Lung (tissue), 12 donors: Measurements from ENCODE around the gene TGFBR1. TPM values are rescaled to one million over a fixed set of nuclear protein-coding genes. Genes with fewer than 3 reads are reported as not detected.

Experiments used
- ATAC-seq: fragments of 200-7000 bp; cut with Tn5 transposase; one replicate; pipeline ENCODE4 v1.9.1; 2020; ENCODE audit warnings: moderate number of reproducible peaks; ENCODE audit not compliant: insufficient read depth, low FRiP score
- DNase-seq, 3 donors: peaks; one replicate each; pipeline ENCODE4 v3.0.0-alpha.2; 2013 to 2017
- H3K27ac ChIP-seq, 2 donors: one replicate each; pipeline ENCODE4 v1.5.1; 2013; ENCODE audit warnings: mild to moderate bottlenecking in 2 of 2, moderate library complexity in 2 of 2, control low read depth in 1 of 2, inconsistent platforms in 1 of 2, low read depth in 1 of 2, low read length in 1 of 2
- H3K27me3 ChIP-seq, 3 donors: one replicate each; pipeline ENCODE4 v1.5.1; 2013; ENCODE audit warnings: low read length in 2 of 3; ENCODE audit not compliant: control insufficient read depth in 3 of 3, insufficient read depth in 3 of 3
- H3K36me3 ChIP-seq, 4 donors: one replicate each; pipeline ENCODE4 v1.5.1; 2013; ENCODE audit warnings: low read length in 4 of 4, mild to moderate bottlenecking in 1 of 4, moderate library complexity in 1 of 4; ENCODE audit not compliant: control insufficient read depth in 4 of 4, insufficient read depth in 4 of 4
- H3K4me1 ChIP-seq, 5 donors: one replicate each; pipeline ENCODE4 v1.5.1; 2013; ENCODE audit warnings: low read length in 5 of 5, mild to moderate bottlenecking in 2 of 5, moderate library complexity in 1 of 5; ENCODE audit not compliant: control insufficient read depth in 5 of 5, insufficient read depth in 5 of 5
- H3K4me3 ChIP-seq: one replicate; pipeline ENCODE4 v1.5.1; 2013; ENCODE audit warnings: mild to moderate bottlenecking, control low read depth, moderate library complexity
- H3K9ac ChIP-seq, 2 donors: one replicate each; pipeline ENCODE4 v1.5.1; 2013; ENCODE audit warnings: low read length in 2 of 2, control low read depth in 1 of 2; ENCODE audit not compliant: insufficient read depth in 1 of 2
- H3K9me3 ChIP-seq, 4 donors: one replicate each; pipeline ENCODE4 v1.5.1; 2013; ENCODE audit warnings: low read length in 3 of 4, mild to moderate bottlenecking in 1 of 4, moderate library complexity in 1 of 4; ENCODE audit not compliant: control insufficient read depth in 4 of 4, insufficient read depth in 3 of 4
- WGBS, 2 donors: extraction: QIAGEN DNeasy Blood & Tissue Kit; methylation state at CpG; one replicate each; pipeline ENCODE4 v1.1.7; 2013; 5-methylcytosine and 5-hydroxymethylcytosine counted together
- polyA plus RNA-seq, 2 donors: library from polyadenylated mRNA; stranded (reverse); fragments of 200-250 nt; gene quantifications; one replicate each; pipeline ENCODE4 v1.2.1, GENCODE V29; 2013
- total RNA-seq, 2 donors: library from RNA; depleted of rRNA in 1 of 2; stranded (reverse); fragments of >200 nt in 1 of 2; gene quantifications; one replicate each; pipeline ENCODE4 v1.2.1, GENCODE V29; 2014 to 2021
- TF ChIP-seq, protein P1 (sequence below): IDR thresholded peaks from 2 replicates; pipeline ENCODE4 v1.5.1; 2012; ENCODE audit warnings: mild to moderate bottlenecking; ENCODE audit errors: control extremely low read depth, extremely low read depth
- donor health status: control.
- donor health status: control.
- donor health status: Bipolar disorder and iron deficiency.
- donor health status: healthy.
- donor health status: DM: yes; HTN: yes; CAD: no.

Gene TGFBR1
- total and polyA plus RNA-seq, 4 donors: 14.2 to 73.2 (median 28.9) TPM

DNA sequence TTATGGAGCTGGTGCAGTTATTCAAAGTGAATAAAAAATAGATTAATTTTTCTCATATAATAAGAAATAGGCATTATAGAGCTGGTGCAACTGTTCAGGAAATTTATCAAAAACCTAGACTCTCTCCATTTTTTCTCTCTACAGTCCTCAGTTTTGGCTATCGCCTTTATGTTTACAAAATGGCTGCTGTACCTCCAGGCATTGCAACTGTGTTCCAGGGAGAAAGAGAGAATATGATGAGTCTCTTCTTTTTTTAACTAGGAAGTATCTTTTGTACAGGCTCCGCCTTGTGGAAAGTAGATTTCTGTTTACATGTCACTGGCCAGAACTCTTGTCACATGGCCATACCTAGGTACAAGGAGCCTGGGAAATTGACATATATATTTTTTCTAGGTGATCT lies 3.1 kb upstream of the TGFBR1 start:
- no peak for DNase-seq
- no peaks in the 10 kb centered on the region for H3K36me3 ChIP-seq
- TF ChIP-seq, protein P1, sequence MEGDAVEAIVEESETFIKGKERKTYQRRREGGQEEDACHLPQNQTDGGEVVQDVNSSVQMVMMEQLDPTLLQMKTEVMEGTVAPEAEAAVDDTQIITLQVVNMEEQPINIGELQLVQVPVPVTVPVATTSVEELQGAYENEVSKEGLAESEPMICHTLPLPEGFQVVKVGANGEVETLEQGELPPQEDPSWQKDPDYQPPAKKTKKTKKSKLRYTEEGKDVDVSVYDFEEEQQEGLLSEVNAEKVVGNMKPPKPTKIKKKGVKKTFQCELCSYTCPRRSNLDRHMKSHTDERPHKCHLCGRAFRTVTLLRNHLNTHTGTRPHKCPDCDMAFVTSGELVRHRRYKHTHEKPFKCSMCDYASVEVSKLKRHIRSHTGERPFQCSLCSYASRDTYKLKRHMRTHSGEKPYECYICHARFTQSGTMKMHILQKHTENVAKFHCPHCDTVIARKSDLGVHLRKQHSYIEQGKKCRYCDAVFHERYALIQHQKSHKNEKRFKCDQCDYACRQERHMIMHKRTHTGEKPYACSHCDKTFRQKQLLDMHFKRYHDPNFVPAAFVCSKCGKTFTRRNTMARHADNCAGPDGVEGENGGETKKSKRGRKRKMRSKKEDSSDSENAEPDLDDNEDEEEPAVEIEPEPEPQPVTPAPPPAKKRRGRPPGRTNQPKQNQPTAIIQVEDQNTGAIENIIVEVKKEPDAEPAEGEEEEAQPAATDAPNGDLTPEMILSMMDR: no peak
- H3K9ac ChIP-seq: no peak overlapping the region
- H3K4me1 ChIP-seq: peaks cover 3 to 20% (median 7%) of the 10 kb centered on the region in 5 donors
- H3K27ac ChIP-seq: no peak overlapping the region
- ATAC-seq: no peak
- WGBS, 2 donors: 98% methylated on average over 2 of the region's 2 CpGs
- no peaks in the 10 kb centered on the region for H3K27me3 ChIP-seq
- H3K9me3 ChIP-seq: no peaks in the 10 kb centered on the region
- H3K4me3 ChIP-seq: no peak overlapping the region

DNA sequence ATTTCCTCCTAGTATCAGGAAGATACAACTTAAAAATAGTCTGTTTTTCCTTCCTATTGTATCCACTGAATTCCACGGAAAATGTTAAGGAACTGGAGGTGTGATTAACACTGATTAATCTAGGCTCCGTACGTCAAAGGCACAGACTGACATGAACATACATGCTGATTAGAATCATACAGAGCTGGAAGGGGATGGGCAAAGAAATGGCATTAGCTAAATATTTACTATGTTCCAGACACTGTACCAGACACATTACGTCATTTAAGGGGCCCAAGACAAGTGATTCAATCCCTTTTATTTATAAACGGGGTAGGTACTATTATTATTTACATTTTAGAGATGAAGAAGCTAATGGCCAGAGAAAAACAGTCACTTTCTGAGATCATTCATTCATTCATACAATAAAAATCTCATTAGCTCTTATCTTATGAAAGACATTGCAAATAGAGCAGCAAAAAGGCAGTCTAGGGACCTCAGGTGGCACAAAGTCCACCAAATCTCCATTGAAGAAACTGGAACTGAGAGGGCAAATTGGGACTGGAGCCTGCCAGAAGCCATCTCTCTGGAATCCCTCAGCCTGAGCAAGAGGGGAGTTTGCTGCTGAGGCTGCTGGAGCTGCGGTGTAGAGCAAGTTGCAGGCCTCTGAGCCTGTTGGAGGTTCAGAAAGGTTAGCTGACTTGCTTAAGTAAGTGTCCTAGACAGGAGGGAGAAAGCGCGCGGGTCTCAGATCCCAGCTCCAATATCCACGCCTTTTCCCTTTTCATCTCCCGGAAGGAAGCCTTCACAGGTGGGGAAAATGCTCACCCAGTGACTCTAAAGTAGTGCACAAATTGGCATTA lies 1.6 kb upstream of the TGFBR1 start:
- H3K9me3 ChIP-seq: no peaks in the 10 kb centered on the region
- H3K9ac ChIP-seq: no peak overlapping the region

DNA sequence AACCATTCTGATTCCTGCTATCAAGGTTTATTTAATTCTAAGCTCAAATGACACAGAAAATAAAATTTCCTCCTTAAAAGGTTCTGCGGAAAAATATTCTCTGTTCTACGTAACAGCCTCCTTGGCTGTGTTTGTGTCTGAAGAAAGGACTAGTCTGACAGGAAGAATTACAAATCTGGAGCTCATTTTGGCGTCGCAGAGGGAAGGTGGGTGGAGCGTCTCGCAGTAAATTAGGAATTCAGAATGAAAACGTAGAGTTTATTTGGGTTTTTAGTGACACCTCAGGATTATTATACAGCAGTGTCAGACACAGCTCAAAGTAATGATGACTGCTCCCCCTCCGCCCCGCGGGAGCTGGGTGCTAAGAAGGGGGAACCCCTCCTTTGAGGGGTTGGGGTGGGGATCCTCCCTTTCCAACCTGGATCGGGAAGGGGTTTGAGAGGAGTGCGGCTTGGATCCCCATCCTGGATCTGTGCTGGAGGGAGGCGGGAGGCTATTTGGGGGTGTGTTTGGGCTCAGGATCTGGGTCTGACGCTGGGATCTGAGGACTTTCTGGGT lies 933 bp upstream of the TGFBR1 start:
- H3K36me3 ChIP-seq: no peaks in the 10 kb centered on the region
- WGBS, 2 donors: 6% methylated on average over 14 of the region's 14 CpGs
- TF ChIP-seq, protein P1: no peak
- peak overlapping the region in 1 of 2 donors; percentile 59 for H3K9ac ChIP-seq
- peak overlapping the region; percentile 85 to 97 for H3K27ac ChIP-seq
- H3K4me1 ChIP-seq: peaks cover 3 to 27% (median 15%) of the 10 kb centered on the region in 5 donors
- ATAC-seq: no peak
- peak in 2 of 3 donors; percentile 47 to 48 for DNase-seq
- H3K9me3 ChIP-seq: no peaks in the 10 kb centered on the region
- peak overlapping the region; percentile 20 for H3K4me3 ChIP-seq
- no peaks in the 10 kb centered on the region for H3K27me3 ChIP-seq

More for the DNA sequence above, 1.6 kb upstream of the TGFBR1 start:
- H3K27me3 ChIP-seq: no peaks in the 10 kb centered on the region
- DNase-seq (no peak), ATAC-seq (no peak)
- H3K36me3 ChIP-seq: no peaks in the 10 kb centered on the region
- WGBS, 2 donors: 63 to 74% methylated on average over 11 of the region's 11 CpGs
- H3K4me1 ChIP-seq: peaks cover 3 to 27% (median 11%) of the 10 kb centered on the region in 5 donors
- TF ChIP-seq, protein P1: no peak
- H3K4me3 ChIP-seq: no peak overlapping the region
- peak overlapping the region; percentile 22 to 76 for H3K27ac ChIP-seq
